ENCODE measurements around the gene FZR1. TPM values are rescaled to one million over a fixed set of nuclear protein-coding genes. Genes with fewer than 3 reads are reported as not detected.

Gene FZR1
- total RNA-seq, 1 experiment from 2014 or later = 87.4 TPM

GRCh38 chr19:3494051-3494450, 12.1 kb upstream of the FZR1 start:
- Histone ChIP-seq H3K4me1 (ENCODE audit: insufficient read depth, low read length, poor library complexity, severe bottlenecking) (no peaks in the 10 kb centered on the region), H3K36me3 (ENCODE audit: insufficient read depth, low read length, poor library complexity, severe bottlenecking) (peaks cover 32% of the 10 kb centered on the region), H3K9me3 (ENCODE audit: low read depth, low read length, poor library complexity, severe bottlenecking) (no peaks in the 10 kb centered on the region), H3K4me3 (ENCODE audit: low read depth, low read length, poor library complexity, severe bottlenecking) (no peak overlapping the region), H3K27me3 (replicated peaks; ENCODE audit: insufficient read depth, low read depth, low read length, poor library complexity) (no peaks in the 10 kb centered on the region), H3K27ac (ENCODE audit: low read depth, low read length, poor library complexity, severe bottlenecking) (no peak overlapping the region)
- no TSS peak for BruUV-seq (replicated peaks)
- DNase-seq (ENCODE audit: low spot score) = no peak
- ChIA-PET CTCF (interaction anchor here (0.7 kb wide), 1 partner anchor 66 kb away, joined by 6 read pairs; no protein-coding TSS in a partner anchor), POLR2A (ENCODE audit: low non-redundant PET) (interaction anchor here (0.7 kb wide), 1 partner anchor 544 kb away, joined by 5 read pairs; no protein-coding TSS in a partner anchor)
- no peak for TF ChIP-seq CTCF (conservative IDR thresholded peaks at IDR 0.05; ENCODE audit: low read depth, low read length)
- TF ChIP-seq EZH2 (IDR thresholded peaks at IDR 0.05; ENCODE audit: borderline replicate concordance, low read depth, low read length, poor library complexity, severe bottlenecking) = no peak
- intact Hi-C loops (cut with micrococcal nuclease; ENCODE audit: unreplicated experiment) = no loop called here

DNA sequence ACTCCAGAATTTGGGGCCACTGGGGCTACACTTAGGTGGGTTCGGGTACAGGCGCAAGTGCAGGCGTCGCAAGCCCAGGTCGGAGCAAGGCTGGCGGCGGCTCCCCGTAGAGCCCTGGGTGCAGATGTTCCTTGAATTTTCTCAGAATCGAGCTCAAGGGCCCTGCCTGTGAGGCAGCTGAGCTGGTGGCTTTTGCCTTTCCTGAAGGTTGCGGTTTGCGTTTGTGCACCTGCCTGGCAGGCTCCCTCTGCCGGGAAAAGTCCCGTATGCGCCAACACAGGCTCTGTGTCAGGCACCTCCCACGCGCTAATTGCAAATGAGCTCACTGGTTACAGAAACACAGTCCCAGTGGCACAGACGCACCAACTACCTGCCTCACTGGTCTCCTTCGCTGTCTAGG, 11.6 kb upstream of the FZR1 start:
- no TSS peak for BruUV-seq (replicated peaks)
- Histone ChIP-seq H3K27me3 (replicated peaks; ENCODE audit: insufficient read depth, low read depth, low read length, poor library complexity) (no peaks in the 10 kb centered on the region), H3K36me3 (ENCODE audit: insufficient read depth, low read length, poor library complexity, severe bottlenecking) (peaks cover 32% of the 10 kb centered on the region), H3K4me3 (ENCODE audit: low read depth, low read length, poor library complexity, severe bottlenecking) (no peak overlapping the region), H3K9me3 (ENCODE audit: low read depth, low read length, poor library complexity, severe bottlenecking) (no peaks in the 10 kb centered on the region), H3K4me1 (ENCODE audit: insufficient read depth, low read length, poor library complexity, severe bottlenecking) (no peaks in the 10 kb centered on the region), H3K27ac (ENCODE audit: low read depth, low read length, poor library complexity, severe bottlenecking) (no peak overlapping the region)
- CTCF ChIA-PET = interaction anchor here (0.7 kb wide), 2 partner anchors 66 to 189 kb away, joined by 4 to 6 read pairs; no protein-coding TSS in a partner anchor
- intact Hi-C loops (cut with micrococcal nuclease; ENCODE audit: unreplicated experiment) = no loop called here
- POLR2A ChIA-PET (ENCODE audit: low non-redundant PET) = interaction anchor here (0.7 kb wide), 1 partner anchor 544 kb away, joined by 5 read pairs; no protein-coding TSS in a partner anchor
- DNase-seq (ENCODE audit: low spot score) = no peak
- TF ChIP-seq EZH2 (IDR thresholded peaks at IDR 0.05; ENCODE audit: borderline replicate concordance, low read depth, low read length, poor library complexity, severe bottlenecking) (no peak), CTCF (conservative IDR thresholded peaks at IDR 0.05; ENCODE audit: low read depth, low read length) (no peak)

GRCh38 chr19:3496392-3497273, 9.5 kb upstream of the FZR1 start:
- H3K36me3 ChIP-seq (ENCODE audit: insufficient read depth, low read length, poor library complexity, severe bottlenecking) = peaks cover 31% of the 10 kb centered on the region
- H3K27me3 ChIP-seq (replicated peaks; ENCODE audit: insufficient read depth, low read depth, low read length, poor library complexity) = no peaks in the 10 kb centered on the region
- H3K9me3 ChIP-seq (ENCODE audit: low read depth, low read length, poor library complexity, severe bottlenecking) = no peaks in the 10 kb centered on the region
- ChIA-PET CTCF (no interaction called here), POLR2A (ENCODE audit: low non-redundant PET) (no interaction called here)
- no peak overlapping the region for H3K27ac ChIP-seq (ENCODE audit: low read depth, low read length, poor library complexity, severe bottlenecking)
- H3K4me1 ChIP-seq (ENCODE audit: insufficient read depth, low read length, poor library complexity, severe bottlenecking) = no peaks in the 10 kb centered on the region
- DNase-seq (ENCODE audit: low spot score) = no peak
- intact Hi-C loops (cut with micrococcal nuclease; ENCODE audit: unreplicated experiment) = no loop called here
- TF ChIP-seq CTCF (conservative IDR thresholded peaks at IDR 0.05; ENCODE audit: low read depth, low read length) = no peak
- no peak for TF ChIP-seq EZH2 (IDR thresholded peaks at IDR 0.05; ENCODE audit: borderline replicate concordance, low read depth, low read length, poor library complexity, severe bottlenecking)
- no peak overlapping the region for H3K4me3 ChIP-seq (ENCODE audit: low read depth, low read length, poor library complexity, severe bottlenecking)
- no TSS peak for BruUV-seq (replicated peaks)

All from A673 (cell line).